Osteocyte (in vitro differentiated cells): ENCODE measurements around the gene RNASE7. TPM values are rescaled to one million over a fixed set of nuclear protein-coding genes. Genes with fewer than 3 reads are reported as not detected.
A peak's percentile ranks its signal among the peaks of the same experiment; 100 is the strongest.
"Not testable (repeated sequence)": the region's sequence is repeated elsewhere in the genome, so short reads cannot be mapped to it uniquely, and the experiment has no call there.

Experiments
- DNase-seq: peaks from one replicate; pipeline ENCODE4 v3.0.0; 2021; ENCODE audit warnings: mixed read lengths; ENCODE audit not compliant: unreplicated experiment; ENCODE audit errors: extremely low spot score
- H3K27ac Mint-ChIP-seq: one replicate; pipeline ENCODE4 v1.8.0; 2021; ENCODE audit warnings: mild to moderate bottlenecking, mixed read lengths; ENCODE audit not compliant: unreplicated experiment
- H3K27me3 Mint-ChIP-seq: one replicate; pipeline ENCODE4 v1.8.0; 2021; ENCODE audit warnings: mixed read lengths; ENCODE audit not compliant: unreplicated experiment
- H3K36me3 Mint-ChIP-seq: one replicate; pipeline ENCODE4 v1.8.0; 2021; ENCODE audit warnings: mixed read lengths; ENCODE audit not compliant: unreplicated experiment
- H3K4me1 Mint-ChIP-seq: one replicate; pipeline ENCODE4 v1.8.0; 2021; ENCODE audit warnings: mixed read lengths; ENCODE audit not compliant: unreplicated experiment
- H3K4me3 Mint-ChIP-seq: one replicate; pipeline ENCODE4 v1.8.0; 2021; ENCODE audit warnings: mild to moderate bottlenecking, moderate library complexity, mixed read lengths; ENCODE audit not compliant: unreplicated experiment
- H3K9me3 Mint-ChIP-seq: one replicate; pipeline ENCODE4 v1.8.0; 2021; ENCODE audit warnings: mixed read lengths; ENCODE audit not compliant: unreplicated experiment
- CTCF ChIP-seq: fragments of 200-600 bp; sonication (generic); IDR thresholded peaks from 2 replicates; pipeline ENCODE4 v1.5.0; 2021; ENCODE audit warnings: antibody characterized with exemption, mild to moderate bottlenecking, moderate library complexity
- total RNA-seq: library from RNA; stranded (reverse); gene quantifications from 2 replicates; pipeline ENCODE4 v1.2.1, GENCODE V29; 2021

The RNASE7 gene
- total RNA-seq, 1 donor from 2014 or later, result not detected

GRCh38 chr14:20998674-20999366 is 43.3 kb upstream of the RNASE7 start, which contains the start of gene SLC39A2:
Gene SLC39A2 (plus strand): TSS chr14:20999293. CDS start chr14:20999447, 154 bp downstream.
- H3K9me3 Mint-ChIP-seq, result no peaks in the 10 kb centered on the region
- TF ChIP-seq CTCF, result no peak
- peak; percentile 88 for DNase-seq
- H3K27ac Mint-ChIP-seq, result peak within 1 kb of the TSS; percentile 96
- H3K4me3 Mint-ChIP-seq, result peak within 1 kb of the TSS; percentile 49
- H3K4me1 Mint-ChIP-seq, result peaks cover 34% of the 10 kb centered on the region
- H3K27me3 Mint-ChIP-seq, result no peaks in the 10 kb centered on the region
- peaks cover 26% of the 10 kb centered on the region for H3K36me3 Mint-ChIP-seq

GRCh38 chr14:20999591-20999990 is 42.6 kb upstream of the RNASE7 start:
- Mint-ChIP-seq H3K27ac (peak overlapping the region; percentile 96), H3K27me3 (no peaks in the 10 kb centered on the region), H3K36me3 (peaks cover 20% of the 10 kb centered on the region), H3K9me3 (no peaks in the 10 kb centered on the region), H3K4me3 (peak overlapping the region; percentile 0), H3K4me1 (peaks cover 34% of the 10 kb centered on the region)
- TF ChIP-seq CTCF, result no peak
- DNase-seq, result no peak

- TF ChIP-seq CTCF, result no peak
- Mint-ChIP-seq H3K4me1 (peaks cover 34% of the 10 kb centered on the region), H3K27me3 (no peaks in the 10 kb centered on the region), H3K36me3 (peaks cover 4% of the 10 kb centered on the region), H3K4me3 (no peak overlapping the region), H3K9me3 (no peaks in the 10 kb centered on the region), H3K27ac (no peak overlapping the region)
- DNase-seq, result no peak
Measured at GRCh38 chr14:21001218-21001617, 40.9 kb upstream of the RNASE7 start.

- peaks cover 16% of the 10 kb centered on the region for H3K4me1 Mint-ChIP-seq
- TF ChIP-seq CTCF, result no peak
- DNase-seq, result no peak
- H3K9me3 Mint-ChIP-seq, result no peaks in the 10 kb centered on the region
- no peaks in the 10 kb centered on the region for H3K27me3 Mint-ChIP-seq
- no peak overlapping the region for H3K4me3 Mint-ChIP-seq
- no peak overlapping the region for H3K27ac Mint-ChIP-seq
- H3K36me3 Mint-ChIP-seq, result no peaks in the 10 kb centered on the region
Measured at GRCh38 chr14:21003788-21004346, 38.3 kb upstream of the RNASE7 start.

- not testable (repeated sequence) for H3K36me3 Mint-ChIP-seq, H3K27ac Mint-ChIP-seq, DNase-seq, H3K4me1 Mint-ChIP-seq, H3K9me3 Mint-ChIP-seq, H3K4me3 Mint-ChIP-seq
- H3K27me3 Mint-ChIP-seq, result peaks cover 32% of the 10 kb centered on the region
Measured at GRCh38 chr14:21009721-21010120, 32.4 kb upstream of the RNASE7 start.
